IPS-18c (cell line): ENCODE data around the gene RPA1.
"Not testable (repeated sequence)": the region's sequence is repeated elsewhere in the genome, so short reads cannot be mapped to it uniquely, and the experiment has no call there.

ENCODE experiments used
- H3K4me3 ChIP-seq: 2 replicates; pipeline ENCODE4 v1.7.0; 2013; ENCODE audit warnings: low read depth, mild to moderate bottlenecking, low read length, moderate library complexity; ENCODE audit not compliant: insufficient read depth
- H3K9me3 ChIP-seq: one replicate; pipeline ENCODE4 v1.6.1; 2013; ENCODE audit warnings: mild to moderate bottlenecking, low read length, moderate library complexity; ENCODE audit not compliant: control insufficient read depth, insufficient read depth

Gene RPA1

DNA sequence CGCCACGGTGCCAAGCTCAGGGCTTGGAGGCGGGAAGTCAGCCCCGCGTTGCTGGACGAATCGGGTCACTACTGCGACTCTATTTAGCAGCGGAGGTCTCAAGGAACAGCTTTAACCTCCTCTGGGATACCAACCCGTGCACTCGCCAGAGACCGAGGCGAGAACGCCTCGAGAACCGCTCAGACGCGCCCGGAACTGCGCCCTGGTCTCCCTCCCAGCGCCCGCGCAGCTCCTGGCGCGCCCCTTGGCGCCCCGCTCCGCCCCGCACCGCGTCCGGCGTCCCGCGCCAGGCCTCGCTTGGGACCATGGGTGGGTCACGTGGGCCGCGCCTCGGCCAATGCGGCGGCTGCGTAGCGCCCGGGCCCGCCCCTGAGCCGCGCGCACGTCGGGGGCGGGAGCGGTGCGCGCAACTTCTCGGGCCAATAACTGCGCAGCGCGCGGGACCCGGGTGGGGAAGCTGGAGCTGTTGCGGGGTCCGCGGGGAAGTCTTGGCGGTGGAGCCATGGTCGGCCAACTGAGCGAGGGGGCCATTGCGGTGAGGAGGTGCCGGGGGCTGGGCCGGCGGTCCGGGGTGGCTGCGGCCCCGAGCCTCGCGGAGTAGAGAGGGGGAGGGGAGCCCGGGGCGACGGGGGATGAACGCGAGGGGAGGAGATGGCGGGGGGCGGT, at the start of gene RPA1, which contains the start of gene SMYD4:
Gene RPA1 (plus strand): TSS at position 414 of the 666 bp plus-strand sequence. CDS start 89 bp downstream, at position 503.
Gene SMYD4 (minus strand): TSS at position 311 of the 666 bp plus-strand sequence. CDS start 1,908 bp downstream, outside the sequence.
- Histone ChIP-seq H3K9me3 (no peaks in the 10 kb centered on the region), H3K4me3 (peak within 1 kb of the TSS; percentile 83)

DNA sequence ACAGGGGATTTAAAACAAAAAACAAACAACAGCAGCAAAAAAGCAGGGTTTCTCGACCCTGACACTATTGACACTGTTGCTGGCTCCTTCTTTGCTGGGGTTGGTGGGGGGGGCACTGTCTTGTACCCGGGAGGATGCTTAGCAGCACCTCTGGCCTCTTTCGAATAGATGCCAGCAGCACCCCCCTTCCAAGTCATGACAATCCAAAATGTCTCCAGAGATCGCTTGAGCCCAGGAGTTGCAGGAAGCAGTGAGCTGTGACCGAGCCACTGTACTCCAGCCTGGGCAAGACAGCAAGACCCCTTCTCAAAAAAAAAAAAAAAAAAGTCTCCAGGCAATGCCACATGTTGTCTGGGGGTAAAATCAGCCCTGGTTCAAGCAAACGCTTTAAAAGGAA, 47.6 kb upstream of the RPA1 start:
- no peak overlapping the region for H3K4me3 ChIP-seq
- peaks cover 3% of the 10 kb centered on the region for H3K9me3 ChIP-seq

DNA sequence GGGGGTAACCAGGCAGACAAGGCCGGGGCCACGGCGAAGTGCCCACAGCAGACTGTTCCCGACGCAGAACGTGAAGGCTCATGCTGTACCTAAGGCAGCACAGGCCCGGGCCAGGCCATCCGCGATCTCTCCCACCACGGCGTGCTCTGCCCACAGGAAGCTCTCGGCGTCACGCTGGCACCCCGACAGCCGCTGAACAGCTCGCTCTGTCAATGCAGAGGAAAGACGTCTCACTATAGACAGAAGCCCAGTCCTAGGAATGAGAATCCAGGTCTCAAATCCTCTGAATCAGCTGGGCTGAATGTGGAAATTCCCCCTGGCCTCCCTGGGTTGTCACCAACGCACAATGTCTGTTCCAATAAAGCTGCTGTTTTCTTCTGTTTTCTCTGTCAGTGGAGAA, 46.5 kb upstream of the RPA1 start:
- H3K4me3 ChIP-seq: no peak overlapping the region

GRCh38 chr17:1783834-1784611, 45.8 kb upstream of the RPA1 start:
- no peak overlapping the region for H3K4me3 ChIP-seq
- H3K9me3 ChIP-seq: peaks cover 3% of the 10 kb centered on the region

More for the DNA sequence above, 46.5 kb upstream of the RPA1 start:
- H3K9me3 ChIP-seq: peaks cover 3% of the 10 kb centered on the region

DNA sequence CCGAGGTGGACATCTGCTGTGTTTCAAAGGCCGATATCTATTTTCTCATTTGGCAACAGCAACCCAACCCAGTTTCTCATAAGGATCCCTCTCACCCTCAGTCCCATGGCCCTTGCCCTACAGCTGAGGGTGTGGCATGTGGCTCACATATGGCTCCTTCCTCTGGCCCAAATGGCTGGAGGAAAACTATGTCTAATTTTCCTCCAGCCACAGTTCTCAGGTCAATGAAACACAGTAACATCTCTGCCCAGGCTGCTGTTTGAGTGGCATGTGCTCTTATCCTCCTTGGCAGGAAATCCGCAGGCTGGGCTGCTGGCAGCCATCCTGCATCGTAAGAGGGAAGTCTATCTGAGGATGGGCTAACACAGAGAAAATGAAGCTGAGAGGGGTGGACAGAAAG, 43.9 kb upstream of the RPA1 start:
- H3K9me3 ChIP-seq: peaks cover 3% of the 10 kb centered on the region
- H3K4me3 ChIP-seq: no peak overlapping the region

- H3K9me3 ChIP-seq: peaks cover 3% of the 10 kb centered on the region
- no peak overlapping the region for H3K4me3 ChIP-seq
Measured at GRCh38 chr17:1786708-1787107, 43.1 kb upstream of the RPA1 start.

DNA sequence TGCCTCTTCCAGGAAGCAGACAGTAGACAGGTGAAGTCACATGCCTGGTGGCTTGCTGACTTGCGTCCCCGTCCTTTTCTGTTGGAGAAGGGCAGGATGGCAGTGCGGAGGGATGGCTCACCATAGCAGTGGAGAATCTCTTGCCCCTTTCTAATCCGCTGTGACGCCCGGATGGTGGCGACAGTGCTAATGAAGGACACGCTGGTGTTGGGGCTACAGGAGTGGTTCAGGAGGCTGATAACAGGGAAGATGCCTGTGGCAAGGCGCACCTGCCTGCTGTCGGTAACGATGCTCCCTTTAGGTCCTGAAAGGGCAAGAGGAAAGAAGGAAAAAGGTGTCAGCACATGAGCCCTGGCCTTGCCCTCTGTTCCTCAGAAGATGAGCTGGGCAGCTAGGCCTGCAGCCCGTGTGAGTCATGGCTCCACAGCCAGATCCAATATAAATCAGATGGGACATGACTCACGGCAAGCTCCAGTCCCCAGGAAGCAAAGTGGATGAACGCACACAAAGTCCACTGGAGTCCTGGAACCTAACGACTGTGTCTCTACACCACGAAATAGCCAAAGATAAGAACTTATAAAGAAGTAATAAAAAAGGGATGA, 42.4 kb upstream of the RPA1 start:
- H3K9me3 ChIP-seq: peaks cover 3% of the 10 kb centered on the region
- H3K4me3 ChIP-seq: no peak overlapping the region

- Histone ChIP-seq H3K9me3 (no peaks in the 10 kb centered on the region), H3K4me3 (no peak overlapping the region)
Measured at GRCh38 chr17:1789936-1790335, 39.9 kb upstream of the RPA1 start.

DNA sequence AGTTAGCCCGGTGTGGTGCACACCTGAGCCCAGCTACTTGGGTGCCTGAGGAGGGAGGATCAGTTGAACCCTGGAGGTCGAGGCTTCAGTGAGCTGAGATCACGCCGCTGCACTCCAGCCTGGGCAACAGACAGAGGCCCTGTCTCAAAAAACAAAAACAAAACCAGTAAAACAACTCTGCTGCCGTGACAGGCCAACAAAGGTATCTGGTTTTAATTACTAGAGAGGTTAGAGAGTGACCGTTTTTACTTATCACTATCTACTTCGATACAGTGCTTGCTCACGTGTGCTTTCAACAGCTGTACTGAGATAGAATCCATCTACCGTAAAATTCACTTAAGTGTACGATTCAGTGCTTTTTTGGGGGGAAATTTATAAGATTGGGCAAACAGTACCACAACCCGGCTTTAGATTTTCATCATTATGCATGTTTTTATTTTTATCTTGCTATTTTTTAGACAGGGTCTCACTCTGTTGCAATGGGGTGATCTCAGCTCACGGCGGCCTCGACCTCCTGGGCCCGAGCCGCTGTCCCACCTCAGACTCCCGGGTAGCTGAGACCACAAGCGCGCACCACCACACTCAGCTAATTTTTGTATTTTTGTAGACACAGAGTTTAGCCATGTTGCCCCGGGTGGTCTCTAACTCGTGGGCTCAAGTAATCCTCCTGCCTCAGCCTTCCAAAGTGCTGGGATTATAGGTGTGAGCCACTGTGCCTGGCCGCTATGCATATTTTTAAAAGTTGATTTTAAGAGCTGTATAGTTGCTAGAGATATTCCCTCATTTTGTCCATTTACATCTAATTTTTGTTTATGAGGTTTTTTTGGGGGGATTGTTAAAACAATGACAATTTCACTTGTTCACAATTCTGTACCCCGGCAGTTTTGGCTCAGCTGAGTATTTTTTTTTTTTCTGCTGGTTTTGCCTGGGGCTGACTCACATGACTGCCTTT, 37.0 kb upstream of the RPA1 start:
- Histone ChIP-seq H3K9me3 (no peaks in the 10 kb centered on the region), H3K4me3 (no peak overlapping the region)

DNA sequence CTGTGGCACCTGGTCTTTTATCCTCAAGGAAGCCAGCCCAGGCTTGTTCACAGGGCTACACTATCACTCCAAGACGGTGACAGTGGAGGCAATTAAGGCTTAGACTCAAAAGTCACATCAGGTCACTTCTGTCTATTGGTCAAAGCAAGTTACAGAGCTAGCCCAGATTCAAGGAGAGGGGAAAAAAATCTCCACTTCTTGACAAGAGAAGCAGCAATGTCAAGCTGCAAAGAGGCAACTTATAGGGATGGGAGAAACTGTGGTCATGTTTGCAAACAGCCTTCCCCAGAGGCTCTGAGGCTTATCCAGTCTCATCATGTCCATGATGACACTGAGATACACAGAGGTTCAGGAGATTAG, 36.4 kb upstream of the RPA1 start:
- Histone ChIP-seq H3K9me3 (no peaks in the 10 kb centered on the region), H3K4me3 (no peak overlapping the region)

- Histone ChIP-seq H3K9me3 (no peaks in the 10 kb centered on the region), H3K4me3 (no peak overlapping the region)
Measured at GRCh38 chr17:1796800-1797199, 33.0 kb upstream of the RPA1 start.

- H3K4me3 ChIP-seq: no peak overlapping the region
- no peaks in the 10 kb centered on the region for H3K9me3 ChIP-seq
Measured at GRCh38 chr17:1797323-1797722, 32.5 kb upstream of the RPA1 start.

DNA sequence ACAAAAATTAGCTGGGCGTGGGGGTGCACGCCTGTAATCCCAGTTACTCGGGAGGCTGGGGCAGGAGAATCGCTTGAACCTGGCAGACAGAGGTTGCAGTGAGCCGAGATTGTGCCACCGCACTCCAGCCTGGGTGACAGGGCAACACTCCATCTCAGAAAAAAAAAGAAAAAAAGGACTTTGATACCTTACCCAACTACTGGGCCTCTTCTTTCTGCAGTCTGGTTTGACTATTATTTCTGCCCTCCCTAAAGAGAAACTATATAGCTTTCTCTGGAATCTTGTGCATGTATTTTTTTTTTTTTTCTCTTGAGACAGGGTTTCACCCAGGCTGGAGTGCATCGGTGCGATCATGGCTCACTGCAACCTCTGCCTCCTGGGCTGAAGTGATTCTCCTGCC, 32.0 kb upstream of the RPA1 start:
- not testable (repeated sequence) for H3K4me3 ChIP-seq, H3K9me3 ChIP-seq

- H3K9me3 ChIP-seq: no peaks in the 10 kb centered on the region
- H3K4me3 ChIP-seq: no peak overlapping the region
Measured at GRCh38 chr17:1800240-1800639, 29.6 kb upstream of the RPA1 start.

- H3K9me3 ChIP-seq: peaks cover 2% of the 10 kb centered on the region
- H3K4me3 ChIP-seq: no peak overlapping the region
Measured at GRCh38 chr17:1800712-1801111, 29.1 kb upstream of the RPA1 start.

- no peak overlapping the region for H3K4me3 ChIP-seq
Measured at GRCh38 chr17:1802429-1802828, 27.4 kb upstream of the RPA1 start.

GRCh38 chr17:1803280-1803679, 26.5 kb upstream of the RPA1 start:
- Histone ChIP-seq H3K4me3 (no peak overlapping the region), H3K9me3 (peaks cover 2% of the 10 kb centered on the region)

More at GRCh38 chr17:1802429-1802828, 27.4 kb upstream of the RPA1 start:
- peaks cover 2% of the 10 kb centered on the region for H3K9me3 ChIP-seq
